ENCODE measurements around the gene DLEC1. TPM values are rescaled to one million over a fixed set of nuclear protein-coding genes. Genes with fewer than 3 reads are reported as not detected.

The DLEC1 gene
- total RNA-seq, 4 donors from 2014 or later: 0.44 to 1.7 (median 1.5) TPM

DNA sequence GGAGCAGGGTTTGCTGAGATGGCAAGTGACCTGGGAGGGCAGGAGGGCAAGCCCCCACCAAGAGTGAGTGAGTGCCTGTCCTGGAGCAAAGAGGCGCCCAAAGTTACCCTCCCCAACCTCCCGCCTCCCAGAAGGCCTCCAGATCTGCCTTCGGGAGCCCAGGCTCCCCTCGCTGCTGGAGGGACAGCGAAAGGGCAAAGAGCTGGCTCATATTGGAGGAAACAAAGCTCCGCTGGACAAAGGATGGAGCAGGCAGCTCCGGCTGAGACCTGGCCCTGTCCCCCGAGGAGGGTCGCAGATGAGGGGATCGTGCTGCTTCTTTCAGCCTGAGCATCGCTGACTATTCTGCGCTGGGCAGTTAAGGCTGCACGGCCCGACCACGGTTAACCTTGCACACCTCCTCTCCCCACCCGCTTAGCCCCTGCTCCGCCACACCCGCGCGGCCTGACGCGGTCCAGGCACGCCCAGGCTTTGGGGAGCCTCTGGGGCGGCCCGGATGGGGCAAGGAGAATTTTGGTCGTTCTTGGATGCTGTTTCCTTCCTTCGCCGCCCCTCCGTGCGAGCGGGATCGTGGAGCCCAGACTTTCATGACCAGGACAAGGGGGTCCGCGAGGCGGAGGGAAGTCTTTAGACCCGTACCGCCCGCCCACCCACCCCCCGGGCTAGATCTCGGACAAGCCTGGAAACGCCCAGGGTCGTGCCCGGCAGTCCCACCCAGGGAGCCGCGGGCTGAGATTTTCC, 10.2 kb upstream of the DLEC1 start:
- WGBS, 2 donors: 16 to 28% methylated on average over 23 to 37 of the region's 45 CpGs
- no peak for TF ChIP-seq POLR2A (IDR thresholded peaks at IDR 0.05)
- TF ChIP-seq, protein P1, sequence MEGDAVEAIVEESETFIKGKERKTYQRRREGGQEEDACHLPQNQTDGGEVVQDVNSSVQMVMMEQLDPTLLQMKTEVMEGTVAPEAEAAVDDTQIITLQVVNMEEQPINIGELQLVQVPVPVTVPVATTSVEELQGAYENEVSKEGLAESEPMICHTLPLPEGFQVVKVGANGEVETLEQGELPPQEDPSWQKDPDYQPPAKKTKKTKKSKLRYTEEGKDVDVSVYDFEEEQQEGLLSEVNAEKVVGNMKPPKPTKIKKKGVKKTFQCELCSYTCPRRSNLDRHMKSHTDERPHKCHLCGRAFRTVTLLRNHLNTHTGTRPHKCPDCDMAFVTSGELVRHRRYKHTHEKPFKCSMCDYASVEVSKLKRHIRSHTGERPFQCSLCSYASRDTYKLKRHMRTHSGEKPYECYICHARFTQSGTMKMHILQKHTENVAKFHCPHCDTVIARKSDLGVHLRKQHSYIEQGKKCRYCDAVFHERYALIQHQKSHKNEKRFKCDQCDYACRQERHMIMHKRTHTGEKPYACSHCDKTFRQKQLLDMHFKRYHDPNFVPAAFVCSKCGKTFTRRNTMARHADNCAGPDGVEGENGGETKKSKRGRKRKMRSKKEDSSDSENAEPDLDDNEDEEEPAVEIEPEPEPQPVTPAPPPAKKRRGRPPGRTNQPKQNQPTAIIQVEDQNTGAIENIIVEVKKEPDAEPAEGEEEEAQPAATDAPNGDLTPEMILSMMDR (IDR thresholded peaks at IDR 0.05): no peak
- Histone ChIP-seq H3K36me3 (no peaks in the 10 kb centered on the region), H3K27me3 (no peaks in the 10 kb centered on the region), H3K27ac (peak overlapping the region; percentile 5 to 94 (median 81)), H3K4me3 (replicated peaks in 1 of 3) (peak overlapping the region in 1 of 3 donors; percentile 57), H3K4me1 (peaks cover 36% of the 10 kb centered on the region in 2 donors), H3K9me3 (no peaks in the 10 kb centered on the region)
- intact Hi-C loops (cut with DNase I): no loop called here
- peak in 1 of 2 donors; percentile 26 for DNase-seq

DNA sequence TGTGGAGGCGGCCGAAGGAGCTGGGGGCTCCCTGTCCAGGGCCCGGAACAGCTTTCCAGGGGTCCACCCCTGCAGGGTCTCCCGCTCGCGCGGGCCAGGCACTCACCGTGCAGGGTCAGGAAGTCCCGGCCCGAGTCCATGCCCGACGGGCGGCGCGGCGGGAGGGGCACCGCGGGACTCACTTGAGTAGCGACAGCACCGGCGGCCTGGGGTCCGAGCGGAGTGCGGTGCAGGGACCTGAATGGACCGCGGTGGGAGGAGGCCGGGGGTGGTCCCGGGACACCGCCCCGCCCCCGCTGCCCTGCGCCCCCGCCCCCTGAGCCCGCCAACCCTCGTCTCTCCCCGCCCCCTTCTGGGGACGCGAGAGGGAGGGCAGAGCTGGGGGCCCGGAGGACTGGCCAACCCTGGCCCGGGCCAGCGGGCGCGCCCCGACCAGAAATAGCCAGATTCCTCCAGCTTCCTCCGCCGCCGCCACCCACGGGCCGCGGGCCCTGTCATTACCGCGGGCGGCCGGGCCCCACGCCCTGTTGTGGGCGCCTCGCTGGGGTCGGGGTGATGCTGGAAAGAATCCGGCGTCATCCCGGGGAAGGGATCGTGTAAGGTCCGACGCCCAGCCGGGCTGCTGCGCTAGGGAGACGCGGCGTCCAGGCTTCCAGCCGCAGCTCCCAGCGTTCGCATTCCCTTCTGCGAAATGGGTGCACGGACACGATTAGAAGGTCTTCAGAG, 9.4 kb upstream of the DLEC1 start, which contains the start of gene PLCD1:
Gene PLCD1, minus strand, starts transcription at position 243 of the 726 bp plus-strand sequence. Its CDS starts 103 bp downstream, at position 140.
- TF ChIP-seq, protein P1 (IDR thresholded peaks at IDR 0.05): no peak
- TF ChIP-seq POLR2A (IDR thresholded peaks at IDR 0.05): peak in 1 of 2 donors; percentile 61
- Histone ChIP-seq H3K4me1 (peaks cover 34 to 36% of the 10 kb centered on the region in 2 donors), H3K27ac (peak within 1 kb of the TSS; percentile 5 to 94 (median 81)), H3K36me3 (no peaks in the 10 kb centered on the region), H3K9me3 (no peaks in the 10 kb centered on the region), H3K27me3 (no peaks in the 10 kb centered on the region), H3K4me3 (replicated peaks in 1 of 3) (peak within 1 kb of the TSS in 2 of 3 donors; percentile 7 to 57)
- 2 to 3% methylated on average over 6 to 14 of the region's 75 CpGs for WGBS, 2 donors
- peak; percentile 79 to 80 for DNase-seq
- intact Hi-C loops (cut with DNase I): no loop called here

DNA sequence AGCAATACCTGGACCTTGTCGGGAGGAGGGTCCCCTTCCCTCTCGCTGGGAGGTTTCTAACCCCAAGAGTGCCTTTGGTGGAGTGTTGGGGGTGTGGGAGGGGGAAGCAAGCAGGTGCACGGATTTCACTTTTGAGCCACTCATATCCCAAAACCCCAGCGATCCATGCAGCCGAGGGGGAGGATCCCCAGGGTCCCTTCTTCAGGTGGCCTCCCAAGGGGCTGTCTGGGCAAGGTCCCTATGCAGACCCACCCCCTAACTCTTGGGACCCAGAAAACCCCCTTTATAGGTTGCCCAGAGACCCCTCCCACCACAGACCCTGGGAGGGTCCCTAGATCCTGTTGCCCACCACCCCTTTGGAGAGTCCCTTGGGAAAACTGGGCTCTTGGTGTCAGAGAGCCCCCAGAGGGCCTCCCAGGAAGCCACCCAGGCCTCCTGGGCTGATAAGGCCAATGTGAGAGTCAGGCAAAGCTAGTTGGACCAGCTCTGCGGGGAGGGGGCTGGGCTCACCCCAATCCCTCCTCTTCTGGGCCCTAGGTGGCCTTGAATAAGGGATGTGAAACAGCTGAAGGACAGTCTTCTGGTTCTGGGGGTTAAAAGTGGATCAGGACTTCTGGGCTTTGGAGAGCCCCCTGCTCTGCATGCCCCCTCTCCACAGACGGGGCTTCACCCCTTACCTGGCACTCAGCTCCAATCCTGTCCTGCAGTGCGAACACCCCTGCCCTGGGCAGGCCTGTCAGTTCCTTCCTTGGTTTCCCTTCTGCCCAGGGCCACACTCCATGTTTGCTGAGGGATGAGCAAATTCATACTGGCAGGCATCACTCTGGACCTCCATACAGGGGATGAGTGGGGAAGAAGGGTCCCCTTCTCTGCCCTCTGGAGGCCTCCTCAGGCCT, 8.6 kb upstream of the DLEC1 start:
- DNase-seq: no peak
- no peak for TF ChIP-seq POLR2A (IDR thresholded peaks at IDR 0.05)
- TF ChIP-seq, protein P1 (IDR thresholded peaks at IDR 0.05): no peak
- Histone ChIP-seq H3K9me3 (no peaks in the 10 kb centered on the region), H3K4me3 (replicated peaks in 1 of 3) (peak overlapping the region in 2 of 3 donors; percentile 7 to 57), H3K27ac (peak overlapping the region; percentile 41 to 94 (median 81)), H3K27me3 (no peaks in the 10 kb centered on the region), H3K4me1 (peaks cover 31 to 33% of the 10 kb centered on the region in 2 donors), H3K36me3 (no peaks in the 10 kb centered on the region)
- intact Hi-C loops (cut with DNase I): no loop called here
- WGBS, 2 donors: 54% methylated on average over 7 to 8 of the region's 8 CpGs

DNA sequence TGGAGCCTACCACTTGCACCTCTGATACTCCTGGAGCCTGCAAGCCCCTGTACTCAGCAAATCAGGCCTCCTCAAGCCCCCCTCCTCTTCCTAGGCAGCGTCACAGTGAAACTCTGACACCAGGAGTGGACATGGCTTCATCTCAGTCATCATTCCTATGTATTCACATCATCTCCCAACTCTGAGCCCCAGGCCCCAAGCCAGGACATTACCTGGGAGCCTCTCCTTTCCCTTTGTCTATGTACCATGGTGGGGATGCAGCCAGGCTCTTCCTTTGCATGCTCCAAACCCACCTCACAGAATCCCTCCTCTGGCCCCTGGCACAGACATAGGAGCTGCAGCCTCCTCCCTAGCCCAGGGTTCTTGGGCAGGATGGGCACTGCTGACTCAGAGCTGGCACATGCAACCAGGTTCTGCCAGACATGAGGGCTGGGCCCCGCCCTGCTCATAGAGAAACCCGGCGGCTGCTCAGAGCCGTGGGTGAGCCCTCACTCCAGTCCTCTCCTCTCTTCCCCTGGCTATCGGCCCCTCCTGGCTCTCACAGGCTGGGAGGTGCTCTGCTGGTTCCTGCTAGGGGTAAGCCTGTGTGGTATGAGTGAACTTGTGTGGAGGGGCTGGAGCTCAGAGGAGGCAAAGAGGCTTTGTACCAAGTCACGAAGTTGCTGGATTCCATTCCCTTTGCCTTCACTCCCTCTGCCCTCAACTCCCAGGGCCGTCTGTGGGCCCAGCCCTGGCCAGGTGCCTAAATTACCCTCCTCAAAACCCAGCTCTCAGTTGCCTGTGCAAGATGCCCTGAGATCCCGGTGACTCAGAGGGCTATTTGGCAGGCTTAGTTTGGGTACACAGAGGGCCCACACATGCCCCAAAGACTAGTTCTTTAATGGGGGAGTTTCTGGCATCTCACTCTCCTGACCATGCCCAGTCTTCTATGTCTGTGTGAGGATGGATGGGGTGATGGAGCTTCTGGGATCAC, 7.7 kb upstream of the DLEC1 start:
- TF ChIP-seq POLR2A (IDR thresholded peaks at IDR 0.05): peak in 1 of 2 donors; percentile 10
- TF ChIP-seq, protein P1 (IDR thresholded peaks at IDR 0.05): no peak
- intact Hi-C loops (cut with DNase I): no loop called here
- 47 to 55% methylated on average over 5 to 9 of the region's 9 CpGs for WGBS, 2 donors
- Histone ChIP-seq H3K9me3 (no peaks in the 10 kb centered on the region), H3K4me3 (replicated peaks in 1 of 3) (no peak overlapping the region), H3K4me1 (peaks cover 22 to 25% of the 10 kb centered on the region in 2 donors), H3K36me3 (no peaks in the 10 kb centered on the region), H3K27ac (peak overlapping the region; percentile 41 to 94 (median 81)), H3K27me3 (no peaks in the 10 kb centered on the region)
- peak; percentile 76 to 80 for DNase-seq
